ENCODE data around the gene TMEM97. TPM values are rescaled to one million over a fixed set of nuclear protein-coding genes. Genes with fewer than 3 reads are reported as not detected.
A peak's percentile ranks its signal among the peaks of the same experiment; 100 is the strongest.
"Not testable (repeated sequence)": the region's sequence is repeated elsewhere in the genome, so short reads cannot be mapped to it uniquely, and the experiment has no call there.

The TMEM97 gene
- 10 to 100 TPM; 18.8 to 20.9 TPM for total RNA-seq

DNA sequence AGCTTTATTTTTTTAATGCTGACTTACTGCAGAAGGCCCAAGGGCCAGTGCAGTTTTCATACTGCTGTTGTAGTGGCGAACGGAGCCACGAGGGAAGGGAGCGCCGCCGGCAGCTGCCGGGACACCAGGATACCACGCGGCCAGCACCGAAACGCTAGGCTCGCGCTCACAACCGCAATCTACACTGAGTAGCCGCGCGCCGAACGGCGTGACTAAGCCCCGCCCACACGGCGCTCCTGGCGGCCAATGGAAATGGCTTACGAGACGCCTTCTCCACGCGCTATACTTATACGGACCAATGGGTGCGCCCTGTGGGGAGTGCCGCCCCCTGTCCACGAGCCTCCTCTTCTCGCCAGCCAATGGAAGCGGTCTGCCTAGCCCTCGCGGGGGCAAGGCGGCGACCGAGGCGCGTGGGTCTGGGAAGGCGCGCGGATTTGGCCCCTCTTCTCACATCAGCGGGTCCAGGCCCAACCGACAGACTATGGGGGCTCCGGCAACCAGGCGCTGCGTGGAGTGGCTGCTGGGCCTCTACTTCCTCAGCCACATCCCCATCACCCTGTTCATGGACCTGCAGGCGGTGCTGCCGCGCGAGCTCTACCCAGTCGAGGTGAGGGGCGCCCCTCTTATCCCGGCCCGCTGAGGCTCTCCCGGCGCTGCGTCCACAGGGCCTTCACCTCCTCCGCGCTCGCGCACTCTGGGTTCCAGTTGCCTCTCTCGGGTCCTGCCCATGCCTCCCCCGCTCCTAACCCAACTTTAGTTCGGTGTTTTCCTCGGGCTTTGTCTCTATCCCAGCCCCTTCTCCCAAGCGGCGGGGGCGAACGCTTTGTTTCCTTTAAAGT is at the start of gene TMEM97:
Gene TMEM97, plus strand, starts transcription at position 442 of the 839 bp plus-strand sequence. Its CDS starts 40 bp downstream, at position 482.
- no peaks in the 10 kb centered on the region for H3K9me3 Mint-ChIP-seq
- H3K27me3 Mint-ChIP-seq = no peaks in the 10 kb centered on the region
- H3K27ac Mint-ChIP-seq = peak within 1 kb of the TSS; percentile 86
- DNase-seq (peak; percentile 95), ATAC-seq (ENCODE audit: low read depth) (peak; percentile 99)
- H3K4me3 Mint-ChIP-seq = peak within 1 kb of the TSS; percentile 84
- POLR2A ChIA-PET = interaction anchor here (0.7 to 3.6 kb wide), 4 partner anchors 14 to 278 kb away, joined by 3 to 24 read pairs (median 12); partner anchors contain the start of genes IFT20, POLDIP2 and TNFAIP1
- H3K36me3 Mint-ChIP-seq = peaks cover 3% of the 10 kb centered on the region
- peaks cover 32% of the 10 kb centered on the region for H3K4me1 Mint-ChIP-seq

DNA sequence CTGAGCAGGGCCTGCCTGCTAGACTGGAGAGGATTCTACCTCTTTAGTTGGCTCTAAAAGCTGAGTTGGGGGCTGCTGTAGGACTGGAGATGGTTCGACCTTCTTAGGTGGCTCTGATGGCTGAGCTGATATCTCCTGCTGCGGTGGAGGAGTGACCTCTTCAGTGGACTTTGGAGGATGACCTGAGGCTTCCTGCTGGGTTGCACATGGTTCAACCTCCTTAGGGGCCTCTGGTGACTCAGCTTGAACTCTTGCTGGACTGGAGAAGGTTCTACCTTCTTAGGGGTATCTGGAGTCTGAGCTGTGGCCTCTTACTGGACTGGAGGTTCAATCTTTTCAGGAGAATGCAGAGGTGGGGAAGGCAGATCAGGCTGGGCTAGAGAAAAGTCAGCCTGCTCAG is 48.9 kb upstream of the TMEM97 start:
- H3K27me3 Mint-ChIP-seq = peaks cover 26% of the 10 kb centered on the region
- H3K27ac Mint-ChIP-seq = no peak overlapping the region

DNA sequence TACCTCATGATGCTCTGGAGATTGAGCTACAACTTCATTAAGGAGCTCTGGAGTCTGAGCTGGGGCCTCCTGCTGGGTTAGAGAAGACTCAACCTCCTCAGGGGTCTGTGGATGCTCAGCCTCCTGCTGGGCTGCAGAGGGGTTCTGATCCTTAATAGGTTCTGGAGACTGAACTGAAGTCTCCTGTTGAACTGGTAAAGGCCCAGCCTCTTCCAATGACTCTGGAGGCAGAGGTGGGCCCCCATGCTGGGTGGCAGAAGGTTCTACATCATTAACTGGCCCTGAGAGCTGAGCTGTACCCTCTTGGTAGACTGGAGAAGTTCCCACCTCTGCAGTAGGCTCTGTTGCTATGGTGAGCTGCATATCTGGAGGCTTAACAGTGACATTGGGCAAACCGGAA is 48.1 kb upstream of the TMEM97 start:
- Mint-ChIP-seq H3K4me3 (no peak overlapping the region), H3K27ac (no peak overlapping the region), H3K27me3 (peaks cover 32% of the 10 kb centered on the region), H3K9me3 (peaks cover 7% of the 10 kb centered on the region), H3K4me1 (peaks cover 3% of the 10 kb centered on the region), H3K36me3 (peaks cover 2% of the 10 kb centered on the region)
- POLR2A ChIA-PET = no interaction called here
- DNase-seq (no peak), ATAC-seq (ENCODE audit: low read depth) (no peak)

More for the DNA sequence above, 48.9 kb upstream of the TMEM97 start:
- Mint-ChIP-seq H3K4me1 (peaks cover 3% of the 10 kb centered on the region), H3K4me3 (no peak overlapping the region), H3K9me3 (peaks cover 10% of the 10 kb centered on the region), H3K36me3 (peaks cover 2% of the 10 kb centered on the region)
- DNase-seq = no peak
- POLR2A ChIA-PET = no interaction called here
- ATAC-seq (ENCODE audit: low read depth) = no peak

DNA sequence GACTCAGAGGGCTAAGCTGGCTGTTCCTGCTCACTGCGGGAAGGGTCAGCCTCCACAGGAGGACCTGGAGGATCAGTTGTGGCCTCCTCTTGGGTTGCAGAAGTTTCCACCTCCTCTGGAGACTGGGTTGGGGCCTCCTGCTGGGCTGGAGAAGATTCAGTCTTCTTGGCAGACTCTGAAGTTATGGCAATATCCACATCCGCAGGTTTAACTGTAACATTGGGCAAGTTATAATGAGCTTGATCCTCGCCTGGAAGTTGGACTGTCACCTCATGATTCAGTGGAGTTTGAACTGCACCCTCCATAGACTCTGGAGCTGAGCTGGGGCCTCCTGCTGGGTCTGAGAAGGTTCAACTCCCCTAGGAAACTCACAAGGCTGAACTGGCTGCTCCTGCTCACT is 47.6 kb upstream of the TMEM97 start:
- ATAC-seq (ENCODE audit: low read depth) (no peak), DNase-seq (no peak)
- Mint-ChIP-seq H3K27me3 (peaks cover 35% of the 10 kb centered on the region), H3K36me3 (peaks cover 2% of the 10 kb centered on the region), H3K27ac (no peak overlapping the region), H3K4me3 (no peak overlapping the region), H3K9me3 (peaks cover 7% of the 10 kb centered on the region), H3K4me1 (peaks cover 3% of the 10 kb centered on the region)
- POLR2A ChIA-PET = no interaction called here

DNA sequence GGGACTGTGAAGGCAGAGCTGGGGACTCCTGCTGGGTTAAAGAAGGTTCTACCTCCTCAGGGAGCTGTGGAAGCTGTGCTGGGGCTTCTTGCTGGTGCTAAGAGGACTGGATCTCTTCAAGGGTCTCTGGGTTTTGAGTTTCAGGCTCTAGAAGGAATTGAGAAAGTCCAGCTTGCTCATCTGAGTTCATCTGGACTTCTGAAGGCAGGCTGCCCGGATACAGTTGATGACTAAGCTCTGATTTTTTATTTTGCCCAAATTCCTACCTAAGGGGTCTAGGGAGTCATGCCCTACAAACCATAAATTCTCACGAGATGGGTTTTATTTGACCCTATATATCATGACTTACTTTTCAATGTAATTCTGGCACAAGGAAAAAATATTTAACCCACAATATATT is 46.8 kb upstream of the TMEM97 start:
- DNase-seq = no peak
- H3K27me3 Mint-ChIP-seq = peaks cover 43% of the 10 kb centered on the region
- peaks cover under 1% of the 10 kb centered on the region for H3K36me3 Mint-ChIP-seq
- H3K9me3 Mint-ChIP-seq = peaks cover 4% of the 10 kb centered on the region
- H3K4me3 Mint-ChIP-seq = no peak overlapping the region
- no peak for ATAC-seq (ENCODE audit: low read depth)
- H3K4me1 Mint-ChIP-seq = peaks cover 3% of the 10 kb centered on the region
- POLR2A ChIA-PET = no interaction called here
- no peak overlapping the region for H3K27ac Mint-ChIP-seq

DNA sequence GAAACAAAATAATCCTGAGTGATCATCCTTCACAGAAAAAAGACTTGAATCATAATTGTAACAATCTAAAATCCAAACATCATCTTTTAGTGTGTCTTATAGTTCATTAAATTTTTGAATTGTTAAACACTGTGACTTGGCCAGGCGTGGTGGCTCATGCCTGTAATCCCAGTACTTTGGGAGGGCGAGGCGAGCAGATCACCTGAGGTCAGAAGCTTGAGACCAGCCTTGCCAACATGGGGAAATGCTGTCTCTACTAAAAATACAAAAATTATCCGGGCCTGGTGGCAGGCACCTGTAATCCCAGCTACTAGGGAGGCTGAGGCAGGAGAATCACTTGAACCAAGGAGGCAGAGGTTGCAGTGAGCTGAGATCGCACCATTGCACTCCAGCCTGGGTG is 45.7 kb upstream of the TMEM97 start:
- H3K27ac Mint-ChIP-seq; POLR2A ChIA-PET; H3K4me3 Mint-ChIP-seq; H3K9me3 Mint-ChIP-seq; ATAC-seq (ENCODE audit: low read depth); H3K36me3 Mint-ChIP-seq; H3K4me1 Mint-ChIP-seq; DNase-seq: not testable (repeated sequence)
- H3K27me3 Mint-ChIP-seq = peaks cover 54% of the 10 kb centered on the region

DNA sequence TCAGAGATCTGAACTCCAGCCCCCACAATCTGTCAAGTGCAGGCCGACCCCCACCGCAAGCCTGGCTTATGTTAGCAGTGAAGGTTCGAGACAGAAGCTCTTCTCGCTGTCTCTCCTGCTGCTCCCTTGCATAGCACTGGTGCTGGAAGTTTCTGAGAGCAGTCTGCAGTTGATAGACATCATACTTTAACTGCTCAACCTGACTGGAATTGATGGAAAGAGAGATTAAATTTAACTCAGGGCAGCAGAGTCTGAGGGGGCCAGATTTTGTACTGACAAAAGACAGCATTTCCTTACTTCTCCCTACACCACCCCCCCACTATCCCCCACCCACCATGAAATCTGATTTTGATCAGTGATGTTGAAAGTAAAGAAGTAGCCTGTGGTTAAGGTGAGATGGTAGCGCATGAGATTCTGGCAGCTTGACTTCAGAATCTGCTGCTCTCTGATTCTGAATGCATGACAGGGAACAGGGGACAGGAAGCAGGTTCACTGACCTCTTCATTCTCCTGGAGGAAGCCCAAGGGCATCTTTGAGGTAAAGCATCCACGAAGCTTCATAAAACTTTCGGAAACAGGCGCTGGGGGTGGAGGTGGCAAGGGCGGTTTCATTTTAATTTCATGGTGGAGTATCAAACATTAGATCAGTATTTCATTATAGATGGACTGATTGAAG is 44.3 kb upstream of the TMEM97 start:
- H3K27me3 Mint-ChIP-seq = peaks cover 62% of the 10 kb centered on the region
- no peak overlapping the region for H3K27ac Mint-ChIP-seq
- no peaks in the 10 kb centered on the region for H3K36me3 Mint-ChIP-seq
- no peak for ATAC-seq (ENCODE audit: low read depth)
- POLR2A ChIA-PET = interaction anchor here (0.7 kb wide), 1 partner anchor 279 kb away, joined by 3 read pairs; no protein-coding TSS in a partner anchor
- H3K9me3 Mint-ChIP-seq = no peaks in the 10 kb centered on the region
- no peak for DNase-seq
- peaks cover 13% of the 10 kb centered on the region for H3K4me1 Mint-ChIP-seq
- no peak overlapping the region for H3K4me3 Mint-ChIP-seq

DNA sequence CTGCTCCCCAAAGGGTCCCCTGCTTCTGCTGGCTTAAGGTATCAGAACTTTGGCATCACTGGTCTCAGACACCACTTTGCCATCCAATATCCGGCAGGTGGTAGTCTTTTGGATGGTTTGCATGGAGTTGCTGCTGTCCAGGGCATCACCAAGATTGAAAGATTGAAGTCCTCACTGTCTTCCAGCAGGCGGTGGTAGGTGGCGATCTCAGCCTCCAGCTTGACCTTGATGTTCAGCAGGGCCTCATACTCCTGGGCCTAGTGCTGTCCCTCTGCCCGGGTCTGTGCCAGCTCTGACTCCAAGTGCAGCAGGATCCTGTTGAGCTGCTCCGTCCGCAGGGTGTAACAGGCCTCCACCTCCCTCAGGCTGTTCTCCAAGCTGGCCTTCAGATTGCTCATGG is 43.0 kb upstream of the TMEM97 start:
- Mint-ChIP-seq H3K36me3 (no peaks in the 10 kb centered on the region), H3K27me3 (peaks cover 69% of the 10 kb centered on the region), H3K9me3 (no peaks in the 10 kb centered on the region), H3K4me3 (no peak overlapping the region), H3K27ac (no peak overlapping the region), H3K4me1 (peaks cover 13% of the 10 kb centered on the region)
- DNase-seq (no peak), ATAC-seq (ENCODE audit: low read depth) (no peak)
- POLR2A ChIA-PET = no interaction called here

DNA sequence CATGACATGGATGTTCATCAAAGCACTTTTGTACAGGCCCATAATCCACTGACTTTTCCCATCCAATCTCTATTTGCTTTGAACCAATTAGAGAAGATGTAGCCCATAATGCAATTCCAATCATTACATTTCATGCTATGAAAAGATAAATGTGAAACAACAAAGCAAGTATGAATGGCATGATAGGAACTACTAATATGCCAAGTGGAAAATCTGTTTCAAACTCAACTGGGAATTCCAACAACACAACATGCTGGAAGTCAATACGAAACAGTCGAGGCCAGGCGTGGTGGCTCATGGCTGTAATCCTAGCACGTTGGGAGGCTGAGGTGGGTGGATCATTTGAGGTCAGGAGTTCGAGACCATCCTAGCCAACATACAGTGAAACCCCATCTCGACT is 39.6 kb upstream of the TMEM97 start:
- DNase-seq = no peak
- peaks cover 75% of the 10 kb centered on the region for H3K27me3 Mint-ChIP-seq
- H3K36me3 Mint-ChIP-seq = no peaks in the 10 kb centered on the region
- POLR2A ChIA-PET = no interaction called here
- ATAC-seq (ENCODE audit: low read depth) = no peak
- no peak overlapping the region for H3K27ac Mint-ChIP-seq
- no peak overlapping the region for H3K4me3 Mint-ChIP-seq
- peaks cover 10% of the 10 kb centered on the region for H3K4me1 Mint-ChIP-seq
- H3K9me3 Mint-ChIP-seq = no peaks in the 10 kb centered on the region

DNA sequence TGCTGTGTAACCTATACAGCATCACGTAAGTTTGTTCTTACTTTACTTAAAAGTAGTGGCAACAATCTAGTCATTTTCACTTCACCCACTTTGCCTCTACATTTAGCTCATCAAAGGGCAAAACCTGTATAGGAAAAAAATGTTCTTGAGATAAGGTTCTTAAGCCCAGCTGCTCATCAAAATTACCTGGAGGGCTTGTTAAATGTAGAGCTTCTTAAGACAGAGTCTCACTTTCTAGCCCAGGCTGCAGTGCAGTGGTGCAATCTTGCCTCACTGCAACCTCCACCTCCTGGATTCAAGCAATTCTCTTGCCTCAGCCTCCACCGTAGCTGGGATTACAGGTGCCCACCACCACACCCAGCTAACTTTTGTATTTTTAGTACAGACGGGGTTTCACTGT is 38.2 kb upstream of the TMEM97 start:
- Mint-ChIP-seq H3K36me3 (no peaks in the 10 kb centered on the region), H3K4me1 (peaks cover 10% of the 10 kb centered on the region), H3K4me3 (no peak overlapping the region), H3K27me3 (peaks cover 64% of the 10 kb centered on the region), H3K27ac (no peak overlapping the region), H3K9me3 (no peaks in the 10 kb centered on the region)
- POLR2A ChIA-PET = no interaction called here
- ATAC-seq (ENCODE audit: low read depth) (no peak), DNase-seq (no peak)

DNA sequence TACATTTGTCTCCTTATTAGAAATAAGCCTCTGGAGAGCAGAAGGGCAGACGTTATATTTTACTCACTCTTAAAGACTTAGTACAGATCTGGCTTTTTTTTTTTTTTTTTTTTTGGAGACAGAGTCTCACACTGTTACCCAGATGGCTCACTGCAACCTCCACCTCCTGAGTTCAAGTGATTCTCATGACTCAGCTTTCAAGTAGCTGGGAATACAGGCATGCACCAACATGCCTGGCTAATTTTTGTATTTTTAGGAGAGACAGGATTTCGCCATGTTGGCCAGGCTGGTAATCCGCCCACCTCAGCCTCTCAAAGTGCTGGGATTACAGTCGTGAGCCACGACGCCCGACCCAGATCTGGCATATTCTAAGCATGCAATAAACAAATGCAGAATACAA is 36.4 kb upstream of the TMEM97 start:
- Mint-ChIP-seq H3K4me3 (no peak overlapping the region), H3K27ac (no peak overlapping the region), H3K4me1 (peaks cover 10% of the 10 kb centered on the region), H3K36me3 (no peaks in the 10 kb centered on the region), H3K9me3 (no peaks in the 10 kb centered on the region), H3K27me3 (peaks cover 54% of the 10 kb centered on the region)
- ATAC-seq (ENCODE audit: low read depth) (no peak), DNase-seq (no peak)
- POLR2A ChIA-PET = interaction anchor here (0.6 kb wide), 1 partner anchor 1719 kb away, joined by 3 read pairs; no protein-coding TSS in a partner anchor

DNA sequence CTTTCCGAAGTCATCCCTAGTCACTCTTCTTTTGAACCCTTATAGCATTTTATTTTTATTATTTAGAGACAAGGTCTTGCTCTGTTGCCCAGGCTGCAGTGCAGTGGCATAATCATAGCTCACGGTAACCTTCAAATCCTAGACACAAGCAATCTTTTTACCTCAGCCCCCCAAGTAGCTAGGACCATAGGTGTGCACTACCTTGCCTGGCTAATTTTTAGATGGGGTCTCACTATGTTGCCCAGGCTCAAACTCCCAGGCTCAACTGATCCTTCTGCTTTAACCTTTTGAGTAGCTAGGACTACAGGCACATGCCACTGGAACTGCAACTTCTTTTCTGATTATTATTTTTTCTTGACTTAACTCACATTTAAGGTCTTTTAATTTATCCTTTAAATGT is 33.0 kb upstream of the TMEM97 start:
- H3K27ac Mint-ChIP-seq = no peak overlapping the region
- DNase-seq = no peak
- H3K27me3 Mint-ChIP-seq = peaks cover 34% of the 10 kb centered on the region
- POLR2A ChIA-PET = no interaction called here
- H3K36me3 Mint-ChIP-seq = no peaks in the 10 kb centered on the region
- H3K4me1 Mint-ChIP-seq = no peaks in the 10 kb centered on the region
- no peaks in the 10 kb centered on the region for H3K9me3 Mint-ChIP-seq
- no peak for ATAC-seq (ENCODE audit: low read depth)
- H3K4me3 Mint-ChIP-seq = no peak overlapping the region

DNA sequence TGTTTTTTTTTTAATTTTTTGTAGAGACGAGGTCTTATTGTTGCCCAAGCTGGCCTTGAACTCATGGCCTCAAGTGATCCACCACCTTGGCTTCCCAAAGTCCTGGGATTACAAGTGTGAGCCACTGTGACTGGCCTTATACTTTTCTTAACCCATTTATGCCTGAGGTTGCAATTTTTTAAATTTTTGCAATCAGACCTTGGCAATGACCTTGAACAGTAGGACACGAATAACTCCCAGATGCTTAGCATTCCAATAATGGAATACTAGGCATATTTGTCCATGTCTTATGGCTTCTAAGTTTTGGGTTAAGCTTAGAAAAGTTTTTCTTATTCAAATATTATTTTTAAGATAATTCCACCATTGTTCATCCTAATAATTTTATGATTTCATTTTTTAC is 28.3 kb upstream of the TMEM97 start:
- Mint-ChIP-seq H3K4me1 (peaks cover 2% of the 10 kb centered on the region), H3K4me3 (no peak overlapping the region), H3K27me3 (peaks cover 44% of the 10 kb centered on the region), H3K36me3 (no peaks in the 10 kb centered on the region), H3K27ac (no peak overlapping the region), H3K9me3 (no peaks in the 10 kb centered on the region)
- ATAC-seq (ENCODE audit: low read depth) = no peak
- no peak for DNase-seq
- POLR2A ChIA-PET = no interaction called here

All from activated naive CD8-positive, alpha-beta T cell treated with anti-CD3 and anti-CD28 coated beads, Interleukin-2, amount 10 ng/mL, durations not matched to agents 7 days and 5 days (primary cell).